OCI-LY1 (cell line): Measurements from ENCODE around the gene KCNJ15.

Experiments used
- CTCF ChIP-seq: fragments of 200-600 bp; sonication (generic), shearing (Covaris generic); IDR thresholded peaks from 2 replicates; pipeline ENCODE4 v1.5.1; 2017; ENCODE audit warnings: mild to moderate bottlenecking, antibody characterized with exemption, low read length, moderate library complexity, mixed read lengths
- EZH2 ChIP-seq: fragments of 200-600 bp; sonication (generic), shearing (Covaris generic); IDR thresholded peaks from 2 replicates; pipeline ENCODE4 v1.8.0; 2017; ENCODE audit warnings: borderline replicate concordance, mixed run types, mild to moderate bottlenecking, antibody characterized with exemption, low read length, moderate library complexity, mixed read lengths

- TF ChIP-seq CTCF (no peak), EZH2 (no peak)
Observed at GRCh38 chr21:38307771-38308531, 51.2 kb downstream of the KCNJ15 start.
